Progenitor cell of endocrine pancreas (in vitro differentiated cells): ENCODE measurements around the gene GPC3. TPM values are rescaled to one million over a fixed set of nuclear protein-coding genes. Genes with fewer than 3 reads are reported as not detected.

Experiments used
- DNase-seq: peaks from one replicate; pipeline ENCODE4 v3.0.0; 2021; ENCODE audit warnings: low spot score; ENCODE audit not compliant: unreplicated experiment
- H3K27ac Mint-ChIP-seq: 2 replicates; pipeline ENCODE4 v1.8.0; 2021; ENCODE audit warnings: mild to moderate bottlenecking, moderate library complexity, mixed read lengths
- H3K27me3 Mint-ChIP-seq: 2 replicates; pipeline ENCODE4 v1.8.0; 2021; ENCODE audit warnings: mixed read lengths
- H3K36me3 Mint-ChIP-seq: 2 replicates; pipeline ENCODE4 v1.8.0; 2022; ENCODE audit warnings: mixed read lengths; ENCODE audit not compliant: insufficient read depth
- H3K4me1 Mint-ChIP-seq: 2 replicates; pipeline ENCODE4 v1.8.0; 2021; ENCODE audit warnings: low read depth, mixed read lengths
- H3K4me3 Mint-ChIP-seq: 2 replicates; pipeline ENCODE4 v1.8.0; 2021; ENCODE audit warnings: low read depth, mild to moderate bottlenecking, moderate library complexity, mixed read lengths
- H3K9me3 Mint-ChIP-seq: 2 replicates; pipeline ENCODE4 v1.8.0; 2021; ENCODE audit warnings: low read depth, mixed read lengths
- total RNA-seq: library from RNA; stranded (reverse); gene quantifications from 2 replicates; pipeline ENCODE4 v1.2.1, GENCODE V29; 2021
- TF ChIP-seq, protein P1 (sequence below): fragments of 200-600 bp; sonication (generic); IDR thresholded peaks from one replicate; pipeline ENCODE4 v1.5.0; 2021; ENCODE audit warnings: antibody characterized with exemption, mild to moderate bottlenecking; ENCODE audit not compliant: unreplicated experiment

GPC3 gene
- total RNA-seq, 1 donor from 2014 or later, result 197 TPM

DNA sequence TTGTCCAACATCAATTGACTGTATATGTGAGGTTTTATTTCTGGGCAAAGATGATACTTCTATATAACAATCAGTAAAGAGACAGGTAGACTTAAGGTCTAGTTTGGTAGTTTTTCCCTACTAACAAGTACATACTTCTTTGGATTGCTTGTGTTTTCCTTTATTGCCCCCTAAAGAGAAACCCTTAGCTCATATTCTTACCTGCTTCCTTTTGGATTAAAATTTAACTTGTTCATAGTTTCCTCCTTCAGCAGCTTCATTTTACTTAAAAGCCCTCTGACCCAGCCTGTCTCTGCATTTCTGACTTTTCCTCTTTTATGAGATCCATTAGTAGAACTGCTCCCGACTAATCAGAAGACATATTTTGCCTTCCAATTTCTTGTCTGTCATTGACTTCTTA is 494.4 kb downstream of the GPC3 start:
- Mint-ChIP-seq H3K4me3 (no peak overlapping the region), H3K27me3 (peaks cover 1% of the 10 kb centered on the region), H3K4me1 (peaks cover 5% of the 10 kb centered on the region), H3K27ac (no peak overlapping the region), H3K36me3 (no peaks in the 10 kb centered on the region), H3K9me3 (no peaks in the 10 kb centered on the region)
- TF ChIP-seq, protein P1, sequence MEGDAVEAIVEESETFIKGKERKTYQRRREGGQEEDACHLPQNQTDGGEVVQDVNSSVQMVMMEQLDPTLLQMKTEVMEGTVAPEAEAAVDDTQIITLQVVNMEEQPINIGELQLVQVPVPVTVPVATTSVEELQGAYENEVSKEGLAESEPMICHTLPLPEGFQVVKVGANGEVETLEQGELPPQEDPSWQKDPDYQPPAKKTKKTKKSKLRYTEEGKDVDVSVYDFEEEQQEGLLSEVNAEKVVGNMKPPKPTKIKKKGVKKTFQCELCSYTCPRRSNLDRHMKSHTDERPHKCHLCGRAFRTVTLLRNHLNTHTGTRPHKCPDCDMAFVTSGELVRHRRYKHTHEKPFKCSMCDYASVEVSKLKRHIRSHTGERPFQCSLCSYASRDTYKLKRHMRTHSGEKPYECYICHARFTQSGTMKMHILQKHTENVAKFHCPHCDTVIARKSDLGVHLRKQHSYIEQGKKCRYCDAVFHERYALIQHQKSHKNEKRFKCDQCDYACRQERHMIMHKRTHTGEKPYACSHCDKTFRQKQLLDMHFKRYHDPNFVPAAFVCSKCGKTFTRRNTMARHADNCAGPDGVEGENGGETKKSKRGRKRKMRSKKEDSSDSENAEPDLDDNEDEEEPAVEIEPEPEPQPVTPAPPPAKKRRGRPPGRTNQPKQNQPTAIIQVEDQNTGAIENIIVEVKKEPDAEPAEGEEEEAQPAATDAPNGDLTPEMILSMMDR, result no peak
- DNase-seq, result no peak
